Activated gamma-delta T cell treated with anti-CD3 and anti-CD28 coated beads, Interleukin-2, amount 50 U/mL, for 16 hours (primary cell): ENCODE results near the gene BRI3BP.

ENCODE experiments used
- DNase-seq: peaks from one replicate; pipeline ENCODE4 v3.0.0-alpha.2; 2020; ENCODE audit warnings: low read depth

BRI3BP gene

GRCh38 chr12:124993626-124994436 is at the start of gene BRI3BP:
Gene BRI3BP, plus strand, starts transcription at chr12:124993645. Its CDS starts 146 bp downstream, at chr12:124993791.
- no peak for DNase-seq

GRCh38 chr12:124946447-124946793 is 47.0 kb upstream of the BRI3BP start:
- no peak for DNase-seq

- no peak for DNase-seq
Measured at GRCh38 chr12:124947013-124947412, 46.4 kb upstream of the BRI3BP start.

GRCh38 chr12:124947561-124948398 is 45.7 kb upstream of the BRI3BP start:
- no peak for DNase-seq

- no peak for DNase-seq
Measured at GRCh38 chr12:124949066-124949465, 44.4 kb upstream of the BRI3BP start.

- no peak for DNase-seq
Measured at GRCh38 chr12:124949779-124950728, 43.4 kb upstream of the BRI3BP start.

- no peak for DNase-seq
Measured at GRCh38 chr12:124952295-124952694, 41.1 kb upstream of the BRI3BP start.

- DNase-seq = no peak
Measured at GRCh38 chr12:124952801-124953200, 40.6 kb upstream of the BRI3BP start.

GRCh38 chr12:124953689-124954405 is 39.6 kb upstream of the BRI3BP start:
- DNase-seq = no peak

- DNase-seq = no peak
Measured at GRCh38 chr12:124954771-124955170, 38.7 kb upstream of the BRI3BP start.

GRCh38 chr12:124956571-124956970 is 36.9 kb upstream of the BRI3BP start:
- DNase-seq = no peak

- no peak for DNase-seq
Measured at GRCh38 chr12:124961055-124961454, 32.4 kb upstream of the BRI3BP start.

GRCh38 chr12:124963211-124963610 is 30.2 kb upstream of the BRI3BP start:
- DNase-seq = no peak

- DNase-seq = no peak
Measured at GRCh38 chr12:124964251-124964650, 29.2 kb upstream of the BRI3BP start.

GRCh38 chr12:124964836-124965462 is 28.5 kb upstream of the BRI3BP start:
- no peak for DNase-seq

- no peak for DNase-seq
Measured at GRCh38 chr12:124967016-124967739, 26.3 kb upstream of the BRI3BP start.

GRCh38 chr12:124968656-124969055 is 24.8 kb upstream of the BRI3BP start:
- no peak for DNase-seq

- DNase-seq = no peak
Measured at GRCh38 chr12:124970647-124971402, 22.6 kb upstream of the BRI3BP start.

GRCh38 chr12:124971603-124972002 is 21.8 kb upstream of the BRI3BP start:
- no peak for DNase-seq
